Measurements from ENCODE around the gene HSPG2. TPM values are rescaled to one million over a fixed set of nuclear protein-coding genes. Genes with fewer than 3 reads are reported as not detected.

Gene HSPG2
- total and polyA plus RNA-seq, 2 of the 8 experiments (the other 6 are each of a cell fraction or from before 2014, with no cell fraction given), result 17.8 to 111 TPM

- 0 out of 2 replicates have a peak, but pooled peaks have one; percentile 5 for TF ChIP-seq SP4 (IDR thresholded peaks at IDR 0.05; ENCODE audit: low read length)
- TF ChIP-seq MAFK (IDR thresholded peaks at IDR 0.05; ENCODE audit: low read depth, low read length), result no peak
- no peak for TF ChIP-seq CTCF (IDR thresholded peaks at IDR 0.05; ENCODE audit: control extremely low read depth in 1 of 3, insufficient read depth in 1 of 3, low read depth in 1 of 3, low read length in 3 of 3)
- TF ChIP-seq HDAC6 (IDR thresholded peaks at IDR 0.05; ENCODE audit: low read depth, low read length), result no peak
- TF ChIP-seq FOSL1 (IDR thresholded peaks at IDR 0.05; ENCODE audit: insufficient read depth, low read depth, low read length), result no peak
- TF ChIP-seq MAX (IDR thresholded peaks at IDR 0.05), result 0 out of 2 replicates have a peak, but pooled peaks have one; percentile 18
- TF ChIP-seq BCL11A (IDR thresholded peaks at IDR 0.05; ENCODE audit: low read depth in 2 of 2, low read length in 2 of 2), result no peak
- no peak for TF ChIP-seq RFX5 (IDR thresholded peaks at IDR 0.05; ENCODE audit: borderline replicate concordance, low read depth, low read length)
- no peak for TF ChIP-seq BRCA1 (IDR thresholded peaks at IDR 0.05; ENCODE audit: low read depth, low read length)
- no peak for TF ChIP-seq EP300 (IDR thresholded peaks at IDR 0.05; ENCODE audit: borderline replicate concordance in 1 of 2, low read depth in 2 of 2, low read length in 2 of 2)
- TF ChIP-seq TAF1 (IDR thresholded peaks at IDR 0.05; ENCODE audit: low read depth, low read length), result no peak
- TF ChIP-seq CHD2 (IDR thresholded peaks at IDR 0.05; ENCODE audit: low read length), result no peak
- TF ChIP-seq KDM5A (IDR thresholded peaks at IDR 0.05; ENCODE audit: low read length), result no peak
- no peak for TF ChIP-seq EZH2 (IDR thresholded peaks at IDR 0.05; ENCODE audit: low read depth, low read length, severe bottlenecking)
- peak; percentile 57; the same call in 1 of the 2 replicates for TF ChIP-seq ATF3 (IDR thresholded peaks at IDR 0.05; ENCODE audit: insufficient read depth, low read depth, low read length)
- TF ChIP-seq SIRT6 (IDR thresholded peaks at IDR 0.05; ENCODE audit: low read length), result no peak
- no peak for TF ChIP-seq TAF7 (optimal IDR thresholded peaks at IDR 0.05; ENCODE audit: borderline replicate concordance, low read depth, low read length)
- TF ChIP-seq NRF1 (IDR thresholded peaks at IDR 0.05; ENCODE audit: low read depth, low read length), result no peak
These were observed 153.2 kb downstream of the HSPG2 start (continued) for GRCh38 chr1:21783679-21784603.
